Measurements from ENCODE around the gene NDUFC2.
A peak's percentile ranks its signal among the peaks of the same experiment; 100 is the strongest.
"Not testable (repeated sequence)": the region's sequence is repeated elsewhere in the genome, so short reads cannot be mapped to it uniquely, and the experiment has no call there.

NDUFC2 gene

DNA sequence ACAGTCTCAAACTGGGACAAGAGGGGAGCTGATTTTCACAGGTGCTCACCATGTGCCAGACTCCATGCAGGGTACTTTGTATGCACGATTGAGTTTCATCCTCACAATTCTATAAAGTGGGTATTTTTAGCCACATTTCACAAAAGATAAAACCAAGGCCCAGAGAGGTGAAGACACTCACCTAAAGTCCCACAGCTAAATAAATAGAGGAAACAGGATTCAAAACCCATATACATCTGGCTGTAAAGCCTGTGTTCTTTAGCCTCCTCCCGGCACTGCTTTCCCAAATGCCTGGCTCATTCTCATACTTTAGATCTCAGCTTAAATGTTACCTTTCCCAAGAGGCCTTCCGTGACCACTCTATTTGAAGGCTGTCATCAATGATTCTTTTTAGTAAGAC lies 43.3 kb downstream of the NDUFC2 start:
- no peak overlapping the region for H3K4me3 ChIP-seq (ENCODE audit: low read length)
- TF ChIP-seq, protein P1, sequence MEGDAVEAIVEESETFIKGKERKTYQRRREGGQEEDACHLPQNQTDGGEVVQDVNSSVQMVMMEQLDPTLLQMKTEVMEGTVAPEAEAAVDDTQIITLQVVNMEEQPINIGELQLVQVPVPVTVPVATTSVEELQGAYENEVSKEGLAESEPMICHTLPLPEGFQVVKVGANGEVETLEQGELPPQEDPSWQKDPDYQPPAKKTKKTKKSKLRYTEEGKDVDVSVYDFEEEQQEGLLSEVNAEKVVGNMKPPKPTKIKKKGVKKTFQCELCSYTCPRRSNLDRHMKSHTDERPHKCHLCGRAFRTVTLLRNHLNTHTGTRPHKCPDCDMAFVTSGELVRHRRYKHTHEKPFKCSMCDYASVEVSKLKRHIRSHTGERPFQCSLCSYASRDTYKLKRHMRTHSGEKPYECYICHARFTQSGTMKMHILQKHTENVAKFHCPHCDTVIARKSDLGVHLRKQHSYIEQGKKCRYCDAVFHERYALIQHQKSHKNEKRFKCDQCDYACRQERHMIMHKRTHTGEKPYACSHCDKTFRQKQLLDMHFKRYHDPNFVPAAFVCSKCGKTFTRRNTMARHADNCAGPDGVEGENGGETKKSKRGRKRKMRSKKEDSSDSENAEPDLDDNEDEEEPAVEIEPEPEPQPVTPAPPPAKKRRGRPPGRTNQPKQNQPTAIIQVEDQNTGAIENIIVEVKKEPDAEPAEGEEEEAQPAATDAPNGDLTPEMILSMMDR (IDR thresholded peaks at IDR 0.05; ENCODE audit: insufficient read depth, low read depth, low read length, missing control alignments) = no peak
- DNase-seq (ENCODE audit: low read depth) = no peak

DNA sequence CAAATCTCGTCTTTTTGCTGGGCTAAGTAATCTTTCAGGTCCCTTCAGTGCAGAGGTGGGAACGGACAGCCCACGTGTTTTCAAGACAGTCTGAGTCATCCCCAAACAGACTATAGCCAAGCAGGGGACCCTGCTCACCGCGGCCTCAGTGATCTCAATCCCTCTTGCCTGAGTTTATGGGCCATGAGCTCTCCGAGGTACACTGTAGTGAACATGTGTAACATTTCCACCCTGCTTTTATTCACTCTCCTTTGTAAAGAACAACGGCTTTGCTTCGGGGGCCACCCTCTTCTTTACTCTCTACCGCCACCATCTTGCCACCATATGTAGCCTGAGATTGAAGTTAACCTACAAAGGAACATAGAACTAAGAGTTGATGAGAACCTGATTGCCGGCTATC lies 45.0 kb downstream of the NDUFC2 start:
- no peak for DNase-seq (ENCODE audit: low read depth)
- TF ChIP-seq, protein P1 (IDR thresholded peaks at IDR 0.05; ENCODE audit: insufficient read depth, low read depth, low read length, missing control alignments) = no peak
- no peak overlapping the region for H3K4me3 ChIP-seq (ENCODE audit: low read length)

DNA sequence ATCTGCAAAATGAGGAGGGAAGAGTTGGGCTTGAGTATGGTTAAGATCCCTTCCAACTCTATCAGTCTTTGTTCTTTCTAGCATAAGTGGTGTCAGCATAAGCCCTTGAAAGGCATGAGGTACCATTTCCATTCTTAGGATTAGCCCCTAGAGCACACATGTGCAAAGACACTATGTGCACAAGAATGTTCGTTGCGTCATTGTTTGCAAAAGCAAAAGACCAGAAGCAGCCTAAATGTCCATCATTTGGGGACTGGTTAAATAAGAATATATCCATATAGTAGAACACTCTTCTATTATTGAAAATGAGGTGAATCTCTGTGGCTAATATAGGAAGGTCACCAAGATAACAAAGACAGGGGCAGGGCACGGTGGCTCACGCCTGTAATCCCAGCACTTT lies 46.6 kb downstream of the NDUFC2 start:
- no peak for DNase-seq (ENCODE audit: low read depth)

DNA sequence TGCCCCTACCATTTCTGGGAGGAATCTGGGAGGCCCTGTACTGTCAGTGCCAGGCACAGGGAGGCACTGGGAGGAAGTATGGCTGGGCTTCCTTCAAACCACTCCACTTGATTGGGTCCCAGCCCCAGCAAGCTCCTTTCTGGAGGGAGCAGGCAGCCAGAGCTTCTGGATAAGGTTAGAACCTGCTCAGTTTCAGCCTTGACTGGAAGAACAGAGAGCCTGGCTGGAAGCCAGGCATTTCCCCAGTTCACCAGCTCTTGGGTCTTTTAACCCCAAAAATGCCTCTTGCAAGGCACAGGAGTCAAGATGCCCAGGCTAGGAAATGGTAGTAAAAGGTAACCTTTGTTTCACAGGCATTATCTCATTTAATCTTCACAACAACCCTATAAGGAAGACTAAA lies 47.6 kb downstream of the NDUFC2 start:
- TF ChIP-seq, protein P1 (IDR thresholded peaks at IDR 0.05; ENCODE audit: insufficient read depth, low read depth, low read length, missing control alignments) = no peak
- no peak for DNase-seq (ENCODE audit: low read depth)
- H3K4me3 ChIP-seq (ENCODE audit: low read length) = no peak overlapping the region

More for the DNA sequence above, 46.6 kb downstream of the NDUFC2 start:
- no peak overlapping the region for H3K4me3 ChIP-seq (ENCODE audit: low read length)
- TF ChIP-seq, protein P1 (IDR thresholded peaks at IDR 0.05; ENCODE audit: insufficient read depth, low read depth, low read length, missing control alignments) = no peak

DNA sequence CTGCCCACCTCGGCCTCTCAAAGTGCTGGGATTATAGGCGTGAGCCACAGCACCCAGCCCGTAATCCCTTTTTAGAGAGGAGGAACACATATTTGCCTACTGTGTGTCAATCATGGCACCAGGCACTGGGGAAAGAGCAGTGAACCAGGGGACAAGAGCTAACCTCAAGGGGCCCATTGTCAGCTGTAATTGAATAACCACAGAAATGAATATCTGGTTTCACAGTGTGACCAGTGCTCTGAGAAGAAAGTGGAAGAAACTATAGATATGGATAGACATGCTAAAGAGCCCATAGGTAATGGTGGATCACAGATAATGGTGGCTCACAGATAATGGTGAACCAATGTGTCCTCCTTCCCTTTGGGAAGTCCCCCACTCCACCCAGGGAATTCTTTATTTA lies 48.0 kb downstream of the NDUFC2 start:
- H3K4me3 ChIP-seq (ENCODE audit: low read length) = no peak overlapping the region
- TF ChIP-seq, protein P1 (IDR thresholded peaks at IDR 0.05; ENCODE audit: insufficient read depth, low read depth, low read length, missing control alignments) = no peak
- no peak for DNase-seq (ENCODE audit: low read depth)

DNA sequence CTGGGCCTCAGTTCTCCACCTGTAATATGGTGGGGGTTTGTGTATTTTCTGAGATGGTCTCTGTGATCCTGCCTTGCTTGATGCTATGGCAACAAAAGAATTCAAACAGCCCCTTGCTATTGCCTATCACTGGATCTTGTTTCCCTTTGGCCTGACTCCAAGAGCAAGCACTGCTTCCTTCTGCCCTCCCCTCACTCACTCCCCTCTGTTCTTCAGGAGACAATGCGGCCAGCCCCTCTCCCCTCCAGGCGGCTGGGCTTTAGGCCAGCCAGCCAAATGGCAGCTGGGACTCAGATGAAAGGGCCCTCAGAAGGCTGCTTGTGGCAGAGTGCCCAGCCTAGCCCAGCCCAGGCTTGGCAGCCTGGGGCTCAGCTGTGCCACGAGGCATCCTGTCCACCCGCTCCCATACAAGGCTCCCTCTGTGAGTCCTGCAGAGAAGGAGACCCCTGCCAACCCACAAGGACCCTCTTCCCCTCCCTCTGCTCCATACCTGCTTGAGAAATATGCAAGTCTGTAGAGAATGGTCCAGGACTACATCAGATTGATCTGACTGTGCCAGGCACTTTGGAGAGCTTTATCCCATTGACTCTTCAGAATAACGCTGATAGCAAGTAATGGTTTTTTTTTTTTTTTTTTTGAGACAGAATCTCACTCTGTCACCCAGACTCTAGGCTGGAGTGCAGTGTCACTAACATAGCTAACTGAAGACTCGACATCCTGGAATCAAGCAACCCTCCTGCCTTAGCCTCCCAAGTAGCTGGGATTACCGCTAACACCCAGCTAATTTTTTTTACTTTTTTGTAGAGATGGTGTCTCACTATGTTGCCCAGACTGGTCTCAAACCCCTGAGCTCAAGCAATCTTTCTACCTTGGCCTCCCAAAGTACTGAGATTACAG lies 49.0 kb downstream of the NDUFC2 start:
- H3K4me3 ChIP-seq (ENCODE audit: low read length) = no peak overlapping the region
- DNase-seq (ENCODE audit: low read depth) = peak; percentile 22
- TF ChIP-seq, protein P1 (IDR thresholded peaks at IDR 0.05; ENCODE audit: insufficient read depth, low read depth, low read length, missing control alignments) = no peak

DNA sequence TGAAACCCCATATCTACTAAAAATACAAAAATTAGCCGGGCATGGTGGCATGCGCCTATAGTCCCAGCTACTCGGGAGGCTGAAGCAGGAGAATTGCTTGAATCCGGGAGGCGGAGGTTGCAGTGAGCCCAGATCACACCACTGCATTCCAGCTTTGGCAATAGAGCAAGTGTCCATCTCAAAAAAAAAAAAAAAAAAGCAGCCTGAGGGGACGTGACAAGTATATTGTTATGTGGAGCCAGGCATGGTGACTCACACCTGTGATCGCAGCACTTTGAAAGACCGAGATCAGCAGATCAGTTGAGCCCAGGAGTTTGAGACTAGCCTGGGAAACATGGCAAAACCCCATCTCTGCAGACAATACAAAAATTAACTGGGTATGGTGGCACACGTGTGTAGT lies 51.2 kb downstream of the NDUFC2 start:
- DNase-seq (ENCODE audit: low read depth) = peak; percentile 62
- not testable (repeated sequence) for H3K4me3 ChIP-seq (ENCODE audit: low read length)
